Activated CD4-positive, alpha-beta memory T cell treated with anti-CD3 and anti-CD28 coated beads for 36 hours (primary cell): ENCODE results near the gene HOXA3. TPM values are rescaled to one million over a fixed set of nuclear protein-coding genes. Genes with fewer than 3 reads are reported as not detected.
A peak's percentile ranks its signal among the peaks of the same experiment; 100 is the strongest.

Experiments
- CTCF ChIA-PET: fragments of 350-600 bp; sonication (Branson Sonifier 250); formaldehyde crosslinking; loops from one replicate; lab custom pipeline; 2021; ENCODE audit warnings: antibody characterized with exemption, inconsistent platforms; lab: Charles Lee
- POLR2A ChIA-PET: fragments of 350-600 bp; sonication (Branson Sonifier 250); formaldehyde crosslinking; loops from one replicate; lab custom pipeline; 2021; ENCODE audit warnings: antibody characterized with exemption; lab: Charles Lee
- DNase-seq: peaks from one replicate; pipeline ENCODE4 v3.0.0-alpha.2; 2020
- H3K27ac Mint-ChIP-seq: one replicate; pipeline ENCODE4 v1.8.0; 2021; ENCODE audit warnings: mixed read lengths
- H3K27me3 Mint-ChIP-seq: one replicate; pipeline ENCODE4 v1.8.0; 2021; ENCODE audit warnings: mixed read lengths
- H3K36me3 Mint-ChIP-seq: one replicate; pipeline ENCODE4 v1.8.0; 2021; ENCODE audit warnings: mixed read lengths
- H3K4me1 Mint-ChIP-seq: one replicate; pipeline ENCODE4 v1.8.0; 2021; ENCODE audit warnings: low read depth, mixed read lengths
- H3K4me3 Mint-ChIP-seq: one replicate; pipeline ENCODE4 v1.8.0; 2021; ENCODE audit warnings: mild to moderate bottlenecking, mixed read lengths
- H3K9me3 Mint-ChIP-seq: one replicate; pipeline ENCODE4 v1.8.0; 2021; ENCODE audit warnings: mixed read lengths
- intact Hi-C: fragments of 100-400 bp; cut with micrococcal nuclease; formaldehyde crosslinking; loops from one replicate; pipeline ENCODE4 v1.15.1; 2023
- total RNA-seq, 2 experiments: library from RNA; stranded (reverse); gene quantifications; one replicate each; pipeline ENCODE4 v1.2.3, GENCODE V29; 2021

The HOXA3 gene
- total RNA-seq, 2 experiments from 2014 or later, result not detected

- DNase-seq, result no peak
- no peak overlapping the region for H3K4me3 Mint-ChIP-seq
- no peaks in the 10 kb centered on the region for H3K9me3 Mint-ChIP-seq
- no peaks in the 10 kb centered on the region for H3K4me1 Mint-ChIP-seq
- ChIA-PET POLR2A (no interaction called here), CTCF (no interaction called here)
- H3K27ac Mint-ChIP-seq, result no peak overlapping the region
- intact Hi-C loops, result no loop called here
- no peaks in the 10 kb centered on the region for H3K36me3 Mint-ChIP-seq
- H3K27me3 Mint-ChIP-seq, result peaks cover 38% of the 10 kb centered on the region
Measured at GRCh38 chr7:27141923-27142579, 10.3 kb downstream of the HOXA3 start.

- H3K27ac Mint-ChIP-seq, result no peak overlapping the region
- no peaks in the 10 kb centered on the region for H3K4me1 Mint-ChIP-seq
- ChIA-PET POLR2A (no interaction called here), CTCF (no interaction called here)
- no peak for DNase-seq
- H3K27me3 Mint-ChIP-seq, result peaks cover 33% of the 10 kb centered on the region
- no peaks in the 10 kb centered on the region for H3K9me3 Mint-ChIP-seq
- H3K4me3 Mint-ChIP-seq, result no peak overlapping the region
- intact Hi-C loops, result no loop called here
- no peaks in the 10 kb centered on the region for H3K36me3 Mint-ChIP-seq
Measured at GRCh38 chr7:27141137-27141922, 11.1 kb downstream of the HOXA3 start.

GRCh38 chr7:27140126-27140857 lies 12.1 kb downstream of the HOXA3 start:
- no peak overlapping the region for H3K27ac Mint-ChIP-seq
- peaks cover 2% of the 10 kb centered on the region for H3K4me1 Mint-ChIP-seq
- H3K36me3 Mint-ChIP-seq, result no peaks in the 10 kb centered on the region
- DNase-seq, result no peak
- intact Hi-C loops, result no loop called here
- no peak overlapping the region for H3K4me3 Mint-ChIP-seq
- no peaks in the 10 kb centered on the region for H3K9me3 Mint-ChIP-seq
- peaks cover 36% of the 10 kb centered on the region for H3K27me3 Mint-ChIP-seq
- POLR2A ChIA-PET, result no interaction called here
- CTCF ChIA-PET, result no interaction called here

- Mint-ChIP-seq H3K4me3 (no peak overlapping the region), H3K4me1 (peaks cover 8% of the 10 kb centered on the region), H3K9me3 (no peaks in the 10 kb centered on the region), H3K27ac (no peak overlapping the region), H3K27me3 (peaks cover 37% of the 10 kb centered on the region), H3K36me3 (no peaks in the 10 kb centered on the region)
- intact Hi-C loops, result no loop called here
- CTCF ChIA-PET, result no interaction called here
- POLR2A ChIA-PET, result no interaction called here
- no peak for DNase-seq
Measured at GRCh38 chr7:27139334-27140125, 12.9 kb downstream of the HOXA3 start.

GRCh38 chr7:27138985-27139333 lies 13.4 kb downstream of the HOXA3 start:
- peaks cover 14% of the 10 kb centered on the region for H3K4me1 Mint-ChIP-seq
- H3K36me3 Mint-ChIP-seq, result no peaks in the 10 kb centered on the region
- ChIA-PET CTCF (no interaction called here), POLR2A (no interaction called here)
- no peak overlapping the region for H3K4me3 Mint-ChIP-seq
- H3K27ac Mint-ChIP-seq, result peak overlapping the region; percentile 23
- DNase-seq, result no peak
- intact Hi-C loops, result no loop called here
- H3K9me3 Mint-ChIP-seq, result no peaks in the 10 kb centered on the region
- peaks cover 41% of the 10 kb centered on the region for H3K27me3 Mint-ChIP-seq

- POLR2A ChIA-PET, result no interaction called here
- H3K27me3 Mint-ChIP-seq, result peaks cover 46% of the 10 kb centered on the region
- H3K4me1 Mint-ChIP-seq, result peaks cover 17% of the 10 kb centered on the region
Measured at GRCh38 chr7:27138472-27138871, 13.9 kb downstream of the HOXA3 start.

GRCh38 chr7:27137640-27138315 lies 14.6 kb downstream of the HOXA3 start:
- peaks cover 17% of the 10 kb centered on the region for H3K4me1 Mint-ChIP-seq
- no peak overlapping the region for H3K4me3 Mint-ChIP-seq
- DNase-seq, result no peak
- peaks cover 52% of the 10 kb centered on the region for H3K27me3 Mint-ChIP-seq
- ChIA-PET CTCF (no interaction called here), POLR2A (no interaction called here)
- intact Hi-C loops, result no loop called here
- H3K9me3 Mint-ChIP-seq, result no peaks in the 10 kb centered on the region
- H3K27ac Mint-ChIP-seq, result no peak overlapping the region
- H3K36me3 Mint-ChIP-seq, result no peaks in the 10 kb centered on the region

More at GRCh38 chr7:27138472-27138871, 13.9 kb downstream of the HOXA3 start:
- Mint-ChIP-seq H3K4me3 (no peak overlapping the region), H3K9me3 (no peaks in the 10 kb centered on the region), H3K27ac (peak overlapping the region; percentile 23), H3K36me3 (no peaks in the 10 kb centered on the region)
- DNase-seq, result no peak
- intact Hi-C loops, result no loop called here
- CTCF ChIA-PET, result no interaction called here

GRCh38 chr7:27134392-27134791 lies 18.0 kb downstream of the HOXA3 start:
- POLR2A ChIA-PET, result no interaction called here
- H3K9me3 Mint-ChIP-seq, result no peaks in the 10 kb centered on the region
- no peak for DNase-seq
- peaks cover 60% of the 10 kb centered on the region for H3K27me3 Mint-ChIP-seq
- H3K36me3 Mint-ChIP-seq, result no peaks in the 10 kb centered on the region
- intact Hi-C loops, result loop anchor here (1.0 kb wide), 1 partner anchor 38 kb away; no protein-coding TSS in a partner anchor
- H3K27ac Mint-ChIP-seq, result peak overlapping the region; percentile 38
- peak overlapping the region; percentile 12 for H3K4me3 Mint-ChIP-seq
- H3K4me1 Mint-ChIP-seq, result peaks cover 17% of the 10 kb centered on the region
- CTCF ChIA-PET, result interaction anchor here (0.7 to 1.5 kb wide), 3 partner anchors 10 to 452 kb away, joined by 3 to 4 read pairs (median 4); no protein-coding TSS in a partner anchor

GRCh38 chr7:27133409-27134231 lies 18.8 kb downstream of the HOXA3 start:
- DNase-seq, result no peak
- H3K27ac Mint-ChIP-seq, result no peak overlapping the region
- peaks cover 17% of the 10 kb centered on the region for H3K4me1 Mint-ChIP-seq
- no peaks in the 10 kb centered on the region for H3K36me3 Mint-ChIP-seq
- no peak overlapping the region for H3K4me3 Mint-ChIP-seq
- H3K27me3 Mint-ChIP-seq, result peaks cover 56% of the 10 kb centered on the region
- H3K9me3 Mint-ChIP-seq, result no peaks in the 10 kb centered on the region
- intact Hi-C loops, result loop anchor here (1.0 kb wide), 1 partner anchor 37 kb away; no protein-coding TSS in a partner anchor
- ChIA-PET CTCF (interaction anchor here (0.7 to 1.5 kb wide), 2 partner anchors 11 to 28 kb away, joined by 3 to 4 read pairs; no protein-coding TSS in a partner anchor), POLR2A (no interaction called here)

- Mint-ChIP-seq H3K27me3 (peaks cover 55% of the 10 kb centered on the region), H3K27ac (no peak overlapping the region), H3K4me3 (no peak overlapping the region), H3K36me3 (no peaks in the 10 kb centered on the region), H3K4me1 (peaks cover 17% of the 10 kb centered on the region), H3K9me3 (no peaks in the 10 kb centered on the region)
- intact Hi-C loops, result no loop called here
- ChIA-PET POLR2A (no interaction called here), CTCF (no interaction called here)
- DNase-seq, result no peak
Measured at GRCh38 chr7:27132978-27133377, 19.4 kb downstream of the HOXA3 start.

- Mint-ChIP-seq H3K27me3 (peaks cover 56% of the 10 kb centered on the region), H3K27ac (no peak overlapping the region), H3K36me3 (no peaks in the 10 kb centered on the region), H3K4me3 (no peak overlapping the region), H3K9me3 (no peaks in the 10 kb centered on the region), H3K4me1 (peaks cover 17% of the 10 kb centered on the region)
- intact Hi-C loops, result no loop called here
- no peak for DNase-seq
- ChIA-PET CTCF (no interaction called here), POLR2A (no interaction called here)
Measured at GRCh38 chr7:27132214-27132613, 20.2 kb downstream of the HOXA3 start.
